Measurements from ENCODE around the gene RPL41.
"Not testable (repeated sequence)": the region's sequence is repeated elsewhere in the genome, so short reads cannot be mapped to it uniquely, and the experiment has no call there.

The RPL41 gene

DNA sequence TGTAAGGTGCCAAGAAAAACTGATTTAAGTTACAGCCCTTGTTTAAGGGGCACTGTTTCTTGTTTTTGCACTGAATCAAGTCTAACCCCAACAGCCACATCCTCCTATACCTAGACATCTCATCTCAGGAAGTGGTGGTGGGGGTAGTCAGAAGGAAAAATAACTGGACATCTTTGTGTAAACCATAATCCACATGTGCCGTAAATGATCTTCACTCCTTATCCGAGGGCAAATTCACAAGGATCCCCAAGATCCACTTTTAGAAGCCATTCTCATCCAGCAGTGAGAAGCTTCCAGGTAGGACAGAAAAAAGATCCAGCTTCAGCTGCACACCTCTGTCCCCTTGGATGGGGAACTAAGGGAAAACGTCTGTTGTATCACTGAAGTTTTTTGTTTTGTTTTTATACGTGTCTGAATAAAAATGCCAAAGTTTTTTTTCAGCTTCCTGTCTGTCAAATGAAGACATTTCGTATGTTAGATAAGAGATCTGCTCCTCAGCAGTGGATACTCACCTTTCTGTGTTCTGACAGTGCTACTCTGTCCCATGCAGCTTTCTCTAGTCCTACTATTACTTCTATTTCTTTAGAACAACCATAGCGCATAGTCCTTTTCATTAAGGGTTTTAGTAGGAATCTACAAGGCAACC, 13.2 kb upstream of the RPL41 start:
- DNase-seq (ENCODE audit: low spot score) = no peak

DNA sequence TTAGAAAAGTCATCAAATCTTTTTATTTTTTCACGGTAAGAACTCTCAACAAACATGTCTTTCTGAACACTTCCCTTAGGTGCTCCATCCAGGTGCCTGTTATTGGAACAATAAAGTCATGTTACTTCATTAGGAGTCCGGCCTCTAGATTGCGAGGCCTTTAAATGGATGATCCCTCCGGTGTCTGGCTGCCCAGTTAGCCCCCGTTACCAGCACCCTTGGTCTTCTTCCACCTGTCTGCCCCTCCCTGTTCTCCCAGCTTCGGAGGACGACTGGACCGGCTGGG, 12.7 kb upstream of the RPL41 start:
- no peak for DNase-seq (ENCODE audit: low spot score)

DNA sequence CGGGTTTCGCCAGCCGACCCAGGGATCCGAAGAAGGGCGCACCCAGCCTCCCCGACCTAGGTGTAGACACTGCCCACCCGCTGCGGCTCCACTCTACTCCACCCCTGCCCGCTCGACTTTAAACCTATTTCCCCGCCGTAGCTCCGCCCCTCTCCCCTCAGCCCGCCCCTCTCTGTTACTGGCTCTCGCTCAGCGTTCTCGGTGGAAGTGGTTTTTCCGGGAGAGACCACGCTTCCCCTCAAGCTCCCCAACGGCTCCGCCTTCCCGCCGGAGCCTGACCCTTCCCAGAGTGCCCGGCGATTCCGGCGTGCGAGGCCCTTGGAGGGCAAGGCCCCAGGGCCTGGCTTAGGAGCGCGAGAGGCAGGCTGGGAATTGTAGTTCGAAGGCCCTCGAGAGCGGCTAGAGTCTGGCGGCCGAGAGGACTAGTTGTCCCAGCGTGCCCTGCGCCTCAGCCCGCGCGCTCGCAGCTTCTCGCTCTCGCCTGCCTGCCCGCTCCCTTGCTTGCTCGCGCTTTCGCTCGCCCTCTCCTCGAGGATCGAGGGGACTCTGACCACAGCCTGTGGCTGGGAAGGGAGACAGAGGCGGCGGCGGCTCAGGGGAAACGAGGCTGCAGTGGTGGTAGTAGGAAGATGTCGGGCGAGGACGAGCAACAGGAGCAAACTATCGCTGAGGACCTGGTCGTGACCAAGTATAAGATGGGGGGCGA, 12.2 kb upstream of the RPL41 start, which contains the start of gene PA2G4:
PA2G4 (plus strand) TSS at position 451 of the 706 bp plus-strand sequence; CDS start at position 630, 179 bp downstream.
- peak; percentile 94 for DNase-seq (ENCODE audit: low spot score)

DNA sequence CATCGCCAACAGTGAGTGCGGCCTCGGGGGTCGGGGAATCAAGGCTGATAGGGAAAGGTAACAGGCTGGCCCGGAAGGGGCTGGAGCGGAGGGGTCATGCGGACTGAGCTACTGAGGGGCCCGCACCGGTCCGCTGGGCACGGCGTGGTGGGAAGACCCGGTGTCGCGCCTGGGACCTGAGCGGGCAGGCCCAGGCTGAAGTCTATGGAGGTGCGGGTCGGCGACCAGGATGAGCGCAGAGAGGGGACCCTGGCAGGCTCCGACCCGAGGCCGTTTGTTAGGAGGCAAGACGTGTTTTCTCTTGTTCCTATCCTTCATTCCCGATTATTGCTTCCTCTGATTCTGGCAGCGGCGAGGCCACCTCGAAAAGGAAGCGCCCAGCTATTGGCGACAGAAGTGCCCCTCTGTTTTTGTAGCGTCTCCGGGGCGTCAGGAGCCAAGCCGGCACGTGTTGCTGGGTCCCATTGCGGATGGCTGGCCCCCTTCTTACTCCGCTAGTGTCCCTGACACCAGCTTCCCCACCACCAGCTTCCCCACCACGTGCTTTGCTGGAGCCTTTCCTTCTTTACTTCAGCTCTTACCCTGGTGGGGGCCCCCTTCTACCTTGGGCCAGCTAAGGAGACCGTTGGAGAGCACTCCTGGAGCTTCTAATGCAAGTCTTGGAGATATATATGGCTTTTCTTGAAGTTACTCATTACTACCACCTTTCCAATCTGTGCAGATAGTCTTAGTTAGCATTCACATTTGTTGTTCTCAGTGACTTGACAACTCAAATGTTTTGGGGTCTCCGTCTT, 11.4 kb upstream of the RPL41 start:
- peak; percentile 56 for DNase-seq (ENCODE audit: low spot score)

DNA sequence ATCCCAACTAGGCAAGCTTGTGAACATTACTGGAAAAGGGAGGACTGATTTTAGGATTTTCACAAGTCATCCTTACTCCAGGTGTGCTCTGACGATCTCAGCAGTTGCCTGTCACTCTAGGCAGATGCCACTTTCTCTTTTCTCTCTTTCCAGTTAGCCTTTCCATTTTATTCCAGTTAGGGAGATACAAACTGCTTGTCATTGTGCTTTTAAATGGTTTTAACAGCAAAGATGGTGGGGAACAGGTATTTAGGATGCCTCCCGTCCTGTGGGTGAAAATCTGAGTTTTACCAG, 10.9 kb upstream of the RPL41 start:
- DNase-seq (ENCODE audit: low spot score) = no peak

DNA sequence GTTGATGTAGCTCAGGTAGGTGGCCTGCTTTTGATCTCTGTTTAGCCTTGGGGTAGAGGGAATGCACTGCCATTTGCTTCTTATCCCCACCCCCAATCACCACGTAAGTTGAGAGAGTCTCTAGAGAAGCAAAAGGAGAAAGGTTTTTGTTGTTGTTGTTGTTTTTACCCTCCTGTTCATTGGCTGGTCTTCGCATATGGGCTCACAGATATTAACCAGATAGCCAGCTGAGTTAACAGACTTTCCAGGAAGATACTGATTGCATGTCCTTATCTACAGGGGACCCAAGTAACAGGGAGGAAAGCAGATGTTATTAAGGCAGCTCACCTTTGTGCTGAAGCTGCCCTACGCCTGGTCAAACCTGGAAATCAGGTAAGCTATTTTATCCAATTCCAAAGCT, 9.2 kb upstream of the RPL41 start:
- DNase-seq (ENCODE audit: low spot score) = peak; percentile 59

DNA sequence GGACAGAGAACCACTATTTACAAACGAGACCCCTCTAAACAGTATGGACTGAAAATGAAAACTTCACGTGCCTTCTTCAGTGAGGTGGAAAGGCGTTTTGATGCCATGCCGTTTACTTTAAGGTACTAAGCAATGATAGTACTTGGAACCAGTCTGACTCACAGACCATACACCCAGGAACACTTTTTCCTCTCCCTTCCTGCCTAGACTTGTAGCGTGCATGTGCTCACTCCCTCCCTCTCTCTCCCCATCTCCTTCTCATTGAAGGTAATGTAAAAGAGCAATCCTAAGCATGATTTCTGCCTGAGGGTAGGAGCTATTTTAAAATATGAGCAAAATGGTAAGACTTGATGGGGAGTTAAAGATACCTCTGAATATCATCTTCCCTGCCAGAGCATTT, 5.9 kb upstream of the RPL41 start:
- DNase-seq (ENCODE audit: low spot score) = no peak

DNA sequence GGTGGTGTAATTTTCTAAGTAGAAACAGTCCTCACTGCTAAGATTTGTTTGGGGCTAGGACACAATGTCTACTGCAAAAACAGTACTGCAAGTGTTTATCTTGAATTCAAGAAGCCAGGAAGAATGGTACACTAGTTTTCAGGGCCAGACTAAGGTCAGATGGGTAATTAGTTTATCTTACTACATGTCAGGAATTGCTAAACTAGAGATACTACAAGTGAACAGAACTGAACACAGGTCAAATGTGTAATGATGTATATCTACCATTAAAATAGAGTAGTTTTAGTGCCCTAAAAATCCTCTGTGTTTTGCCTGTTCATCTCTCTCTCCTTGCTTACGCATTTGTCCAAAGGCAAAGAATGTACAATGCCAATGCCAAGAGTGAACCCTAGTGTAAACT, 2.3 kb upstream of the RPL41 start:
- DNase-seq (ENCODE audit: low spot score) = no peak

DNA sequence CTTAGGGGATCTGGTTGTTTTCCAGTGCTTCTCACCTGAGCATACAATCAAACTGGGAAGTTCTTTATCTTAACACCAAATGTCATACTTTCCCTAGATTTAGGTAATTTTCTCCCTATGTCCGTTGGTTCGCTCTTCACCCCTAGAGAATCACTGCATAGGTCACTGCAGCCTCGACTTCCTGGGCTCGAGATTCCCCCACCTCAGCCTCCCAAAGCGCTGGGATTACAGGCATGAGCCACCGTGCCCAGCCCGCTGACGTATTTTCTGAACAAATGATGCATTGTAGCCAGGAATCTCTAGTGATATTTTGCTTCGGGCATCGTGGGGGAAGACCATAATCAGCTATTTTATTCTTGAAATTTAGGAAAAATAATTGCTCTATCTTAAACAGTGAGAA, 1.1 kb upstream of the RPL41 start:
- no peak for DNase-seq (ENCODE audit: low spot score)

DNA sequence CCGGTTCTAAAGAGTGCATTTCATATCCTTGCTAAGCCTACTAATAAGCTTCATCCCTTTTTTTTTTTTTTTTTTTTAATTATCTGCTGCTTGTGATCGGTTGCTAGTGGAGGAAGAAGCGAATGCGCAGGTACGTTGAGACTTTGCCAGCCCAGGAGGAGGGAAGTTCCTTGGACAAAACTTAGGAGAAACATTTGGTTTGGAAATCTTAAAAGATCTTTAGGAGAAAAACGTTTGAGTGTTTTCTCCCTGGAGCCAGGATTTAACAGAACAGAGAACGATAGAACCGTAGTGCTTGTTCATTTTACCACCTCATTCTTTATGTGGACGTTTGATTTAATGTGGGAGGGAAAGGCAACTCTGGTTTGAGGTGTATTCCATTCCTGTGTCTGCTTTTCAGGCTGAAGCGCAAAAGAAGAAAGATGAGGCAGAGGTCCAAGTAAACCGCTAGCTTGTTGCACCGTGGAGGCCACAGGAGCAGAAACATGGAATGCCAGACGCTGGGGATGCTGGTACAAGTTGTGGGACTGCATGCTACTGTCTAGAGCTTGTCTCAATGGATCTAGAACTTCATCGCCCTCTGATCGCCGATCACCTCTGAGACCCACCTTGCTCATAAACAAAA, 761 bp downstream of the RPL41 start:
- DNase-seq (ENCODE audit: low spot score) = not testable (repeated sequence)

DNA sequence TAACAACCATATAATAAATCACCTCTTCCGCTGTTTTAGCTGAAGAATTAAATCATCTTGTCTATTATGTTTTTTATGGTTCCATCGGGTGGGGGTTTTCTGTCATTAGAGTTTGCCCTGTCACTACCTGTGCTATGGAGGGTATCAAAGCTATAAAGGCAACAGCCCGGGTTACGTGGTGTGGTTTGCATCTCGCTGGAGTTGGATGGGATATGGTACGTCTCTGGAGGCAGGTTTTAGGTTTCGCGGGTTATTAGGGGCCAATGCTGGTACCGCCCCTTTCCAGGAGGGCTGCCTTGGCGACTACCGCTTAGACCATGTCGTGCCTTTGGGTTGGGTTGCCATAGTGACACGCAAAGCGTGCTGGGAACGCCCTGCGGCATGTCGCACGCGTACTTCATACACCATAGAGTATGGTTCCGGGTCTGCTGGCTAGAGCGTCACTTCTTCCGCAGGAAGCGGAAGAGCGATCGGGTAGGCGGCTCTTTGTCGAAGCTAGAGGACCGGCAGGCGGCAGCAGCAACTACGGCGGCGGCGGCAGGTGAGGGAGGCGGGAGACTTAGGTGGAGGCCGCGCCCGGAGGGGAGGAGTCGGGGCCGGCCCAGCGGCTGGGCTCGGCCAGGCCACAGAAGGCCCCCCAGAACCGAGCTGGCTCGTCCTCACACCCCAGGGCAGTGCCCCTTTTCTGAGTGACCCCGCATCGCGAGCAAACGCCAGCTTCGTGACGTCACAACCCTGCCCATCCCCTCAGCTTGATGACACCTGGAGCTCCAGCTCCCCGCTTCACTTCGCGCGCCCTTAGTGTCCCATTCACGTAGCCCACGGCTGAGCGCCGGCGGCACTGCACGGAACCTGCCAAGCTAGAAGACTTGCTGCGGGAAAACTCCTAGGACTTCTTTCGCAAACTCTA, 1.6 kb downstream of the RPL41 start, which contains the start of gene ZC3H10:
ZC3H10 (plus strand) TSS at position 489 of the 910 bp plus-strand sequence. CDS start 2,297 bp downstream, outside the sequence.
- peak; percentile 99 for DNase-seq (ENCODE audit: low spot score)

DNA sequence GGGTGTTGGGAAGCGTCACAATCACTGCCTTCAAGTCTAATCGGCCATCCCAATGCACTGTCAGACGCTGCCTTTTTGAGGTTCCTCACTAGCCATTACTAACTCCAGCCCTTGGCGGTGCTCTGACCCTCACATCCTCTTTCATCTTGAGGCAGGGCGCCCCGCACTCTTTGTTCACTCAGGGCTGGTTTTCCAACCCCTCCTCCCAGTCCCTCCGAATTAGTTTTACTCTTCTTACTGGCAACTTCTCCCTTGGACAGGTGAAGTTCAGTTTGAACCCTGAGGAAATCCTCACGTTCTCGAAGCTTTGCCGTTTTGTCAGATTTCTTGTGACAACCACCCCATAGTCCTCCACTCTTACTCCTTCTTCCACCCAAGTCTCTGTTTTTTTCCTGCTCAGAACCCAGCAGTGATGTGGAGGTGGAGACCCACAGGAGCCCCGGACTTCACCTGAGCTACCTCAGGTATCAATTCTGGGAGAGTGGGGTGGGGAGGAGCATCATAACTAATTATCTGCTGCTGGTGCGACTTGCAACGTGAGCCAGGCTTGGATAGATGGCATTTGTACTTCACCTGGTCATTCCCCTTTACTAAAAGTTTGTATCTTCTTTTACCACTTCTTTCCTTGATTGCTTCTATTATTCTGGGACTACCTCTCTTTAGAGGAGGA, 2.4 kb downstream of the RPL41 start:
- DNase-seq (ENCODE audit: low spot score) = no peak

DNA sequence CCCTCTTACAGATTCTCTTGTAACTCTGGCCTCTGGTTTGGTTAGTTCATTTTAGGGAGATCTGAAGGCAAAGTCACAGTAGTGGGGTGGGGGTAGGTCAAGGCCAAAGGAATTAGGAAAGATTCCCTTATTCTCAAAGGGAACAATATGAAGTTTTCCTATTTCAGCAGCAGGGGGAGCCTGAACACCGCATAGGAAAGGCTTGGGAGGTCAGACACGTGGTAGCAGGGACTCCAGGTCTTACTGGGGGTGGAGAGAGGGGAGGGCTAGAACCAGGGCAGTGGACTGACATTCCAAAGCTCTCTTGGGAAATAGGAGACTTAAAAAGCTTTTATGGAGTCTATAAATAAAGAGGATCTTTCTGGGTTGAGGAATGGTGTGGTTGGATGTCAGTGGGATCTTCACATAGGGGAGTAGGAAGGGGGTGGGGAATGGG, 2.9 kb downstream of the RPL41 start:
- peak; percentile 88 for DNase-seq (ENCODE audit: low spot score)

DNA sequence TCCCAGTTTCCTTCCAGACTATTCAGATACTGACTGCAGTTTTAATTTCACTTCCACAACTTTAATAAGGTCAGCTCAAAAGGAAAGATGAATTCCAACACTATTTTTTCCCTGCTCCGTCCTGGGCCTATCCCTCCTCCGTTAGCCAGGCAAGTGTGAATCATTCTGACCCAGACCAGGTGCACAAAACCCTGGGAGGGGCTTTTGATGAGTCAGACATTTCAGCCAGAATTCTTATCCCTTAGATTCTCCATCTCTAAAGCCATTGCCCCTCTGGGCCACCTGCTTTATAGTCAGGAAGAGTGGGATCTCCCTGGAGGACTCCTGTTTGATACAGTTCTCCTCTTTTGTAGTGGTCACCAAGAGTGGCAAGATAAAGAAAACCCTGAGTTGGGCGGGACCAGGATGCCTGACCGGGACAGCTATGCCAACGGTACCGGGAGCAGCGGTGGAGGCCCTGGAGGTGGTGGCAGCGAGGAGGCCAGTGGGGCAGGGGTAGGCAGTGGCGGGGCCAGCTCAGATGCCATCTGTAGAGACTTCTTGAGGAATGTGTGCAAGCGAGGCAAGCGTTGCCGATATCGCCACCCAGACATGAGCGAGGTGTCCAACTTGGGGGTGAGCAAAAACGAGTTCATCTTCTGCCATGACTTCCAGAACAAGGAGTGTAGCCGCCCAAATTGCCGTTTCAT, 3.9 kb downstream of the RPL41 start:
- DNase-seq (ENCODE audit: low spot score) = no peak

DNA sequence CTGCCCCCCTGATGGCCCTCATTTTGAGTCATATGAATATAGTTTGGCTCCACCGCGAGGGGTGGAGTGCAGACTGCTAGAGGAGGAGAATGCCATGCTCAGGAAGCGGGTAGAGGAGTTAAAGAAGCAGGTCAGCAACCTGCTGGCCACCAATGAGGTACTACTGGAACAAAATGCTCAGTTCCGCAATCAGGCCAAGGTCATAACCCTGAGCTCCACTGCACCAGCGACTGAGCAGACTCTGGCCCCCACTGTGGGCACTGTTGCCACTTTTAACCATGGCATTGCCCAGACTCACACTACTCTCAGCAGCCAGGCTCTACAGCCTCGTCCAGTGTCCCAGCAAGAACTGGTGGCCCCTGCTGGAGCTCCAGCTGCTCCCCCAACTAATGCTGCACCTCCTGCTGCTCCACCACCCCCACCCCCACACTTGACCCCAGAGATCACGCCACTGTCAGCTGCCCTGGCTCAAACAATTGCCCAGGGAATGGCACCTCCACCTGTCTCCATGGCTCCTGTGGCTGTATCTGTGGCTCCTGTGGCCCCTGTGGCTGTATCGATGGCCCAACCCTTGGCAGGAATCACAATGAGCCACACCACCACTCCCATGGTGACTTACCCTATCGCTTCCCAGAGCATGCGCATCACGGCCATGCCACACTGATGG, 4.9 kb downstream of the RPL41 start:
- DNase-seq (ENCODE audit: low spot score) = no peak

DNA sequence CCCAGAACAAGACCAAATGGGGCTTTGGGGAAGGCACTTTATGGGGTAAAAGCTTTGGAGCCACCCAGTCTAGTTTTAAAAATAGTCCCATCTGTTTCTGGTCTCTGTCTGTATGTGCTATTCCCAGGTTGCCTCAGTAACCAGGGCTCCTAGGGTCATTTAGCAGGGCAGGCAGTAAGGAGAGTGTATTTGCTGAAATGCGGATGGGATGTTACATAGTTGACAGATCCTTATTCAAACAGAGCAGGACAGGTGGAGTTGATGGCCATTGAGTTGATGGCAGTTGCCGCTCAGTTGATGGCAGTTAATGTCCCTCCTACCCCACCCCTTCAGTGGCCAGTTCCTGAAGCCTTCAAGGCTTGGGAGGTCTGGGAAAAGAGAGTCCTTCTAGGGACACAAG, 6.2 kb downstream of the RPL41 start:
- DNase-seq (ENCODE audit: low spot score) = no peak

DNA sequence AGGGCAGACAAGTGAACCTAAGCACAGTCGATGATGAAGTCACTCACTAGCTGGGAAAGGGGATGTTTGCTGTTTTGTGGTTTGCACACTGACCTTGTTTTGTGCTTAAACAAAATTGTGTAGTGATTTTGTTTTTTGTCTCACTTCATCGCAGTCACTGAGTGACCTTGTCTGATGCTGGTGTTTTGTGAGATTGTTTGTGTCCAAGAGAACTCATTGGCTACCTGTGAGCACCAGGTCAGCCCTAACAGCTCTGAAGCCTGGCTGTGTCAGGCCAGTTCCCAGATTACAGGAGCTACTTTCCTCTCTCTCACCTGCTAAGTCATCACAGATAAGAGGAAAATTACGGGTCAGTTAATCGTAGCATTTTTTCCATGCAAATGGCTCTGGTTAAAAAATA, 7.7 kb downstream of the RPL41 start:
- DNase-seq (ENCODE audit: low spot score) = peak; percentile 29

DNA sequence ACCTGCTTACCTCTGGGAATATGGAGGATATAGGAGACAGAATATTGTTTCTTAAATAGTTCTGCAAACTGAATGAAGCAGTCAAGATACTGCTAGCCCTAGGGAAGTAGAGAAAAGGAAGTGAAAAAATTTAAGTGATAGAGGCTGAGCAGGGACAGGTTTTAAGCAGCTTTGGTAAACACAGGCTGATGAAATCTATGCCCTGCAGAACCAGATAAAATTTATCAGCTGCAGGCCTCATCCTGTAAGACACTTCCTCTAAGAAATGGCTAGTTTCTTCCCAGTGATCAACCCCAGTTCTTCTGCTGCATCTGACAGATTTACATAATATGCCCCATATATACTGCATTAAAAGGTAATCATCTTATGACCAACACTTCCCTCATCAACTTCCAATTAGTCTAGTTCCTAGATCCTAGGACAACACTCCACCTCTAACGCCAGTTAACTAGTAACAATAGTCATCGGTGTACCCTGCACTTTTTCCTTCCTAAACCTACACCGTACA, 10.4 kb downstream of the RPL41 start:
- DNase-seq (ENCODE audit: low spot score) = peak; percentile 69

DNA sequence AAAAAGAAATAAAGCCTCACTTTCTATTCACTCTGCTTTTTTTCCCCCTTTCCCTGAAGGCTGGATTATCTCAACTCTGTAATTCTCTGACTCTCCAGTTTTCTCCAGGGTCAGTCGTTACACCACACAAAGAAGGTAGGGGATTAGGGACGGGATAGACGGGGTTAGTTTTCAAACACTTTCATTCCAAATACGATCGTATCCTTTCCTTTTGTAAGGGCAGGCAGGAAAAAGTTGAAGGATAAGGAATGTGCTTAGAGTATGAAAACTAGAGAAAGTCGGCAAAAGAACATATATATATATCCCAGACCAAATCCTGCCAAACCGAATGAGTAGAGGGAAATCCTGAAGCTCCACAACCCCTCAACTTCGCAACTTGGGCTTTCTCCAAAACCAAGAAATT, 11.1 kb downstream of the RPL41 start:
- DNase-seq (ENCODE audit: low spot score) = no peak

Measured in hematopoietic multipotent progenitor cell treated with erythropoietin and hydrocortisone succinate and interleukin-3 and kit ligand, for 17 days (in vitro differentiated cells).